Parathyroid adenoma (tissue), 2 donors: Measurements from ENCODE around the gene FXN.

Source experiments
- H2AFZ ChIP-seq: fragments of 300-600 bp; sonication (generic); one replicate; pipeline ENCODE4 v1.7.0; 2017; ENCODE audit warnings: antibody characterized with exemption, mild to moderate bottlenecking
- H3K27ac ChIP-seq: fragments of 300-600 bp; sonication (generic); one replicate; pipeline ENCODE4 v1.7.0; 2017
- H3K27me3 ChIP-seq: fragments of 300-600 bp; sonication (generic); one replicate; pipeline ENCODE4 v1.7.0; 2017; ENCODE audit warnings: low read length; ENCODE audit not compliant: control insufficient read depth, insufficient read depth
- H3K36me3 ChIP-seq: fragments of 300-600 bp; sonication (generic); one replicate; pipeline ENCODE4 v1.7.0; 2017; ENCODE audit warnings: low read length; ENCODE audit not compliant: control insufficient read depth, insufficient read depth
- H3K4me1 ChIP-seq: fragments of 300-600 bp; sonication (generic); one replicate; pipeline ENCODE4 v1.7.0; 2017; ENCODE audit warnings: control low read depth
- H3K4me2 ChIP-seq: fragments of 300-600 bp; sonication (generic); one replicate; pipeline ENCODE4 v1.7.0; 2017; ENCODE audit warnings: low read length
- H3K4me3 ChIP-seq: fragments of 300-600 bp; sonication (generic); one replicate; pipeline ENCODE4 v1.7.0; 2017; ENCODE audit warnings: low read depth, low read length
- H3K79me2 ChIP-seq: fragments of 300-600 bp; sonication (generic); one replicate; pipeline ENCODE4 v1.7.0; 2017; ENCODE audit warnings: control low read depth
- H3K9ac ChIP-seq: fragments of 300-600 bp; sonication (generic); one replicate; pipeline ENCODE4 v1.7.0; 2017; ENCODE audit warnings: mild to moderate bottlenecking
- H3K9me3 ChIP-seq: fragments of 300-600 bp; sonication (generic); one replicate; pipeline ENCODE4 v1.7.0; 2017; ENCODE audit warnings: low read length; ENCODE audit not compliant: control insufficient read depth
- TF ChIP-seq, protein P1 (sequence below): fragments of 300-600 bp; sonication (generic); IDR thresholded peaks from one replicate; pipeline ENCODE4 v1.7.0; 2017; ENCODE audit warnings: antibody characterized with exemption, mild to moderate bottlenecking
- donor health status: primary hyperparathyroidism.

FXN gene

GRCh38 chr9:69029535-69029934 is 6.0 kb upstream of the FXN start:
- Histone ChIP-seq H3K4me1 (no peaks in the 10 kb centered on the region), H3K27me3 (no peaks in the 10 kb centered on the region), H3K4me3 (no peak overlapping the region), H3K4me2 (no peak overlapping the region), H3K27ac (no peak overlapping the region), H3K9ac (no peak overlapping the region), H3K36me3 (no peaks in the 10 kb centered on the region), H3K79me2 (no peaks in the 10 kb centered on the region), H3K9me3 (no peaks in the 10 kb centered on the region), H2AFZ (no peak overlapping the region)
- TF ChIP-seq, protein P1, sequence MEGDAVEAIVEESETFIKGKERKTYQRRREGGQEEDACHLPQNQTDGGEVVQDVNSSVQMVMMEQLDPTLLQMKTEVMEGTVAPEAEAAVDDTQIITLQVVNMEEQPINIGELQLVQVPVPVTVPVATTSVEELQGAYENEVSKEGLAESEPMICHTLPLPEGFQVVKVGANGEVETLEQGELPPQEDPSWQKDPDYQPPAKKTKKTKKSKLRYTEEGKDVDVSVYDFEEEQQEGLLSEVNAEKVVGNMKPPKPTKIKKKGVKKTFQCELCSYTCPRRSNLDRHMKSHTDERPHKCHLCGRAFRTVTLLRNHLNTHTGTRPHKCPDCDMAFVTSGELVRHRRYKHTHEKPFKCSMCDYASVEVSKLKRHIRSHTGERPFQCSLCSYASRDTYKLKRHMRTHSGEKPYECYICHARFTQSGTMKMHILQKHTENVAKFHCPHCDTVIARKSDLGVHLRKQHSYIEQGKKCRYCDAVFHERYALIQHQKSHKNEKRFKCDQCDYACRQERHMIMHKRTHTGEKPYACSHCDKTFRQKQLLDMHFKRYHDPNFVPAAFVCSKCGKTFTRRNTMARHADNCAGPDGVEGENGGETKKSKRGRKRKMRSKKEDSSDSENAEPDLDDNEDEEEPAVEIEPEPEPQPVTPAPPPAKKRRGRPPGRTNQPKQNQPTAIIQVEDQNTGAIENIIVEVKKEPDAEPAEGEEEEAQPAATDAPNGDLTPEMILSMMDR, result no peak

GRCh38 chr9:69030851-69031645 is 4.5 kb upstream of the FXN start:
- no peak overlapping the region for H3K4me3 ChIP-seq
- H3K79me2 ChIP-seq, result no peaks in the 10 kb centered on the region

GRCh38 chr9:69034071-69034470 is 1.5 kb upstream of the FXN start:
- no peak overlapping the region for H2AFZ ChIP-seq
- no peak overlapping the region for H3K27ac ChIP-seq
- H3K9ac ChIP-seq, result no peak overlapping the region
- H3K4me2 ChIP-seq, result no peak overlapping the region
- H3K27me3 ChIP-seq, result no peaks in the 10 kb centered on the region
- no peaks in the 10 kb centered on the region for H3K36me3 ChIP-seq
- TF ChIP-seq, protein P1, result no peak
- H3K9me3 ChIP-seq, result no peaks in the 10 kb centered on the region
- H3K4me1 ChIP-seq, result no peaks in the 10 kb centered on the region
- H3K79me2 ChIP-seq, result no peaks in the 10 kb centered on the region
- H3K4me3 ChIP-seq, result no peak overlapping the region

More at GRCh38 chr9:69030851-69031645, 4.5 kb upstream of the FXN start:
- no peak overlapping the region for H3K27ac ChIP-seq
- H3K27me3 ChIP-seq, result no peaks in the 10 kb centered on the region
- H3K9ac ChIP-seq, result no peak overlapping the region
- no peaks in the 10 kb centered on the region for H3K4me1 ChIP-seq
- TF ChIP-seq, protein P1, result no peak
- H2AFZ ChIP-seq, result no peak overlapping the region
- H3K9me3 ChIP-seq, result no peaks in the 10 kb centered on the region
- no peak overlapping the region for H3K4me2 ChIP-seq
- H3K36me3 ChIP-seq, result no peaks in the 10 kb centered on the region

GRCh38 chr9:69036309-69036708 is 757 bp downstream of the FXN start:
- Histone ChIP-seq H3K4me3 (peak overlapping the region; percentile 93), H3K4me1 (no peaks in the 10 kb centered on the region), H3K9ac (no peak overlapping the region), H3K27ac (peak overlapping the region; percentile 69), H3K36me3 (no peaks in the 10 kb centered on the region), H2AFZ (peak overlapping the region; percentile 90), H3K9me3 (no peaks in the 10 kb centered on the region), H3K27me3 (no peaks in the 10 kb centered on the region), H3K79me2 (no peaks in the 10 kb centered on the region), H3K4me2 (peak overlapping the region; percentile 94)
- TF ChIP-seq, protein P1, result no peak

- Histone ChIP-seq H3K27me3 (no peaks in the 10 kb centered on the region), H2AFZ (peak overlapping the region; percentile 90), H3K79me2 (no peaks in the 10 kb centered on the region), H3K9ac (no peak overlapping the region), H3K9me3 (no peaks in the 10 kb centered on the region), H3K4me2 (peak overlapping the region; percentile 94), H3K4me1 (no peaks in the 10 kb centered on the region), H3K4me3 (peak overlapping the region; percentile 93), H3K27ac (peak overlapping the region; percentile 69), H3K36me3 (no peaks in the 10 kb centered on the region)
- TF ChIP-seq, protein P1, result no peak
Observed at GRCh38 chr9:69036799-69037198, 1.2 kb downstream of the FXN start.
